Kidney capillary endothelial cell (primary cell): ENCODE data around the gene TOM1.

Experiments used
- DNase-seq: peaks from one replicate; pipeline ENCODE4 v3.0.0-alpha.2; 2018; ENCODE audit warnings: low spot score

Gene TOM1

GRCh38 chr22:35307372-35307771 is 7.7 kb downstream of the TOM1 start:
- DNase-seq = no peak

GRCh38 chr22:35307892-35308291 is 8.2 kb downstream of the TOM1 start:
- DNase-seq = no peak

- DNase-seq = no peak
These were observed 8.9 kb downstream of the TOM1 start for GRCh38 chr22:35308480-35309021.

- no peak for DNase-seq
These were observed 11.2 kb downstream of the TOM1 start for GRCh38 chr22:35310556-35311550.

- no peak for DNase-seq
These were observed 11.9 kb downstream of the TOM1 start for GRCh38 chr22:35311551-35311999.

- no peak for DNase-seq
These were observed 12.7 kb downstream of the TOM1 start for GRCh38 chr22:35312198-35313059.

GRCh38 chr22:35313311-35314121 is 13.8 kb downstream of the TOM1 start:
- DNase-seq = peak; percentile 96

GRCh38 chr22:35314161-35314942 is 14.7 kb downstream of the TOM1 start:
- no peak for DNase-seq

- DNase-seq = no peak
These were observed 15.6 kb downstream of the TOM1 start for GRCh38 chr22:35315141-35315854.

GRCh38 chr22:35315855-35316745 is 16.4 kb downstream of the TOM1 start:
- DNase-seq = no peak

GRCh38 chr22:35316751-35317150 is 17.1 kb downstream of the TOM1 start:
- no peak for DNase-seq

- DNase-seq = no peak
These were observed 18.1 kb downstream of the TOM1 start for GRCh38 chr22:35317680-35318290.

GRCh38 chr22:35318346-35319215 is 18.9 kb downstream of the TOM1 start:
- DNase-seq = no peak

GRCh38 chr22:35319244-35319985 is 19.7 kb downstream of the TOM1 start:
- no peak for DNase-seq

GRCh38 chr22:35322126-35322525 is 22.4 kb downstream of the TOM1 start:
- no peak for DNase-seq

- no peak for DNase-seq
These were observed 23.2 kb downstream of the TOM1 start for GRCh38 chr22:35322893-35323292.

- DNase-seq = no peak
These were observed 23.6 kb downstream of the TOM1 start for GRCh38 chr22:35323305-35323704.
